Vagina (tissue), 2 donors: Measurements from ENCODE around the gene SOWAHA. TPM values are rescaled to one million over a fixed set of nuclear protein-coding genes. Genes with fewer than 3 reads are reported as not detected.

ENCODE experiments used
- DNase-seq, 2 donors: peaks; one replicate each; pipeline ENCODE4 v3.0.0-alpha.2; 2017; ENCODE audit errors: extremely low spot score in 2 of 2
- H3K27ac ChIP-seq: fragments of 200-600 bp; sonication (generic); one replicate; pipeline ENCODE4 v1.5.1; 2019
- H3K27me3 ChIP-seq: fragments of 200-600 bp; sonication (generic); one replicate; pipeline ENCODE4 v1.5.1; 2019
- H3K36me3 ChIP-seq, 2 donors: fragments of 200-600 bp; sonication (generic); one replicate each; pipeline ENCODE4 v1.5.1; 2017 to 2019
- H3K4me1 ChIP-seq: fragments of 200-600 bp; sonication (generic); one replicate; pipeline ENCODE4 v1.5.1; 2019
- H3K4me3 ChIP-seq, 2 donors: fragments of 200-600 bp; sonication (generic); 1 replicate in 1 of 2; 2 replicates in 1 of 2; pipeline ENCODE4 v1.5.1; 2016 to 2019
- H3K9me3 ChIP-seq: fragments of 200-600 bp; sonication (generic); one replicate; pipeline ENCODE4 v1.5.1; 2019
- POLR2A ChIP-seq, 2 donors: fragments of 450-650 bp; IDR thresholded peaks; one replicate each; pipeline ENCODE4 v1.6.1; 2017; ENCODE audit warnings: antibody characterized with exemption in 2 of 2, mild to moderate bottlenecking in 2 of 2, moderate library complexity in 2 of 2
- POLR2AphosphoS5 ChIP-seq, 2 donors: sonication (generic); formaldehyde crosslinking; IDR thresholded peaks; one replicate each; pipeline ENCODE4 v1.9.0; 2017; ENCODE audit warnings: antibody characterized with exemption in 2 of 2, mild to moderate bottlenecking in 2 of 2, low read depth in 1 of 2; ENCODE audit not compliant: insufficient read depth in 1 of 2
- intact Hi-C: fragments of 100-400 bp; cut with DNase I; formaldehyde crosslinking; loops from one replicate; pipeline ENCODE4 v1.15.1; 2023
- total RNA-seq: library from RNA; depleted of rRNA; stranded (reverse); fragments of >200 nt; gene quantifications from one replicate; pipeline ENCODE4 v1.2.3, GENCODE V29; 2016
- TF ChIP-seq, protein P1 (sequence below), 3 experiments: fragments of 450-650 bp in 2 of 3; fragments of 200-600 bp in 1 of 3; sonication (generic) in 1 of 3; IDR thresholded peaks; one replicate each; pipeline ENCODE4 v1.5.1; 2017 to 2019; ENCODE audit warnings: antibody characterized with exemption in 3 of 3, mild to moderate bottlenecking in 2 of 3, moderate library complexity in 2 of 3

The SOWAHA gene
- total RNA-seq, 1 donor from 2014 or later = not detected

DNA sequence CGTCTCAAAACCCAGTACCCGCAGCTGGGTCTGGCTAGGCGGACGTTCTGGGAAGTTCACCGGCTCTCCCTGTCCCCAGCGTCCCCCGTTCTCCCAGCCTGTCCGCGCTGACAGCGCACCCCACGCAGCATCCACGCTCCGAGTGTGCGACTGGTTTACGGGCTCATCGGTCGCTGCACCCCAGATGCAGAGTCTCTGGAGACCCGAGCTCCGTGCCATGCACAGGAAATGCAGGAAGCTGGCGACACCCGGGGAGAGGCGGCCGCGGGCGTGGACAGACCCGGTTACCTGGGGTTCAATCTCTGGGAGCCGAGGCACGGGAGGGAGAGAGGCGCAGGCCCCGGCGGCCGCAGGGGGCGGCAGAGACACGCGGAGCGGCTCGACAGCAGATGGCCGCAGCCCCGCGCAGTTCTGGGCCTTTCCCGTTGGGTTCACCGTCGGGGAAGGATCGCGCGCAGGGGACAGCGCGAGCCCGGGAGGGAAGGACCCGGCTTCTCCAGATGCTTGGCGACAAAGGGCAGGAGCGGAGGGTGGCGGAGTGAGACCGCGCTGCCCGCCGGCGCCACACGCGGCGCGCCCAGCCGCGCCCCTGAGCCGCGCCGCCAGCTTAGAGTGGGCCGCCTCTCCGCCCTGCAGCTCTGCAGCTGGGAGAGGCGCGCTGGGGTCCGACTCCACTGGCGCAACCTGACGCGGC lies 16.8 kb downstream of the SOWAHA start:
- peaks cover 15% of the 10 kb centered on the region for H3K4me1 ChIP-seq
- no peaks in the 10 kb centered on the region for H3K9me3 ChIP-seq
- H3K27ac ChIP-seq = peak overlapping the region; percentile 79
- no peaks in the 10 kb centered on the region for H3K27me3 ChIP-seq
- DNase-seq = no peak
- H3K4me3 ChIP-seq = peak overlapping the region; percentile 59 to 70
- intact Hi-C loops = loop anchor here (5.0 kb wide), 1 partner anchor 37 kb away; the partner anchor contains the start of genes GDF9 and UQCRQ
- TF ChIP-seq, protein P1, sequence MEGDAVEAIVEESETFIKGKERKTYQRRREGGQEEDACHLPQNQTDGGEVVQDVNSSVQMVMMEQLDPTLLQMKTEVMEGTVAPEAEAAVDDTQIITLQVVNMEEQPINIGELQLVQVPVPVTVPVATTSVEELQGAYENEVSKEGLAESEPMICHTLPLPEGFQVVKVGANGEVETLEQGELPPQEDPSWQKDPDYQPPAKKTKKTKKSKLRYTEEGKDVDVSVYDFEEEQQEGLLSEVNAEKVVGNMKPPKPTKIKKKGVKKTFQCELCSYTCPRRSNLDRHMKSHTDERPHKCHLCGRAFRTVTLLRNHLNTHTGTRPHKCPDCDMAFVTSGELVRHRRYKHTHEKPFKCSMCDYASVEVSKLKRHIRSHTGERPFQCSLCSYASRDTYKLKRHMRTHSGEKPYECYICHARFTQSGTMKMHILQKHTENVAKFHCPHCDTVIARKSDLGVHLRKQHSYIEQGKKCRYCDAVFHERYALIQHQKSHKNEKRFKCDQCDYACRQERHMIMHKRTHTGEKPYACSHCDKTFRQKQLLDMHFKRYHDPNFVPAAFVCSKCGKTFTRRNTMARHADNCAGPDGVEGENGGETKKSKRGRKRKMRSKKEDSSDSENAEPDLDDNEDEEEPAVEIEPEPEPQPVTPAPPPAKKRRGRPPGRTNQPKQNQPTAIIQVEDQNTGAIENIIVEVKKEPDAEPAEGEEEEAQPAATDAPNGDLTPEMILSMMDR (IDR thresholded peaks at IDR 0.05) = peak; percentile 27 to 76 (median 74)
- peak in 1 of 2 donors; percentile 43 for TF ChIP-seq POLR2AphosphoS5 (IDR thresholded peaks at IDR 0.05; ENCODE audit: insufficient read depth in 1 of 2, low read depth in 1 of 2)
- no peak for TF ChIP-seq POLR2A (IDR thresholded peaks at IDR 0.05)
- no peaks in the 10 kb centered on the region for H3K36me3 ChIP-seq

DNA sequence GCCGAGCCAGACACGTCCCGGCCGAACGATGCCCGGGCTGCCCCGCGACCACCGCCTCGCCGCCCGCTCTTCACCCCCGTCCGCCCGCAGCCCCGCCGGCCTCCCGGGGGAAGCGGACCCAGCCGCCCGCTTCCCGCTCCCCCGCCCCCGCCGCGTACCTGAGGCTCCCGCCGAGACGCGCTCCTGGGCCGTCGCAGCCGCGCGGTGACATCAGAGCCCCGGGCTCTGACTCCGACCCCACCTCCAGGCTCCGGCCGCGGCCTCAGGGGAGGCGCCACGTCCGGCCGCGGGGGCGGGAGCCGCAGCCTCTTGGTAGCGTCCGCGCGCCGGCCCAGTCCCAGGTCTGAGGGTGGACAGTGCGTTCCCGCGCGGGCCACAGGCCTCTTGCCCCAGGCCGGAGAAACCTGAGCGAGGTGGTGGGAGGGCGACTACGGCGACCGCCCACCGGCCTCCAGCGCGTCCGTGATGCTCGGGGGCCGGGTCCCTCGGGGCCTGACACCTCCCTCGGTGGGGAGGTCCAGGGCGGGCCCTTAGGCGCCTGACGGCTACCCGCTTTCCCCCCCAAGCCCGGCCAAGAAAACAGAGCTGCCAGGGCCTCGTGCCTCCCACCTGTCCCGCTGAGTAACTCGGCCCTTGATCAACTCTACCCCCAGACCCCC lies 17.5 kb downstream of the SOWAHA start, which contains the start of gene SHROOM1:
TSS of gene SHROOM1 (minus strand) at position 212 of the 659 bp plus-strand sequence. CDS start 4,507 bp downstream, outside the sequence.
- TF ChIP-seq POLR2AphosphoS5 (IDR thresholded peaks at IDR 0.05; ENCODE audit: insufficient read depth in 1 of 2, low read depth in 1 of 2) = no peak
- no peak for TF ChIP-seq POLR2A (IDR thresholded peaks at IDR 0.05)
- TF ChIP-seq, protein P1 (IDR thresholded peaks at IDR 0.05) = no peak
- no peak for DNase-seq
- Histone ChIP-seq H3K4me3 (peak within 1 kb of the TSS; percentile 59 to 70), H3K27ac (peak within 1 kb of the TSS; percentile 79), H3K36me3 (no peaks in the 10 kb centered on the region), H3K4me1 (peaks cover 15% of the 10 kb centered on the region), H3K27me3 (no peaks in the 10 kb centered on the region), H3K9me3 (no peaks in the 10 kb centered on the region)
- intact Hi-C loops = no loop called here

DNA sequence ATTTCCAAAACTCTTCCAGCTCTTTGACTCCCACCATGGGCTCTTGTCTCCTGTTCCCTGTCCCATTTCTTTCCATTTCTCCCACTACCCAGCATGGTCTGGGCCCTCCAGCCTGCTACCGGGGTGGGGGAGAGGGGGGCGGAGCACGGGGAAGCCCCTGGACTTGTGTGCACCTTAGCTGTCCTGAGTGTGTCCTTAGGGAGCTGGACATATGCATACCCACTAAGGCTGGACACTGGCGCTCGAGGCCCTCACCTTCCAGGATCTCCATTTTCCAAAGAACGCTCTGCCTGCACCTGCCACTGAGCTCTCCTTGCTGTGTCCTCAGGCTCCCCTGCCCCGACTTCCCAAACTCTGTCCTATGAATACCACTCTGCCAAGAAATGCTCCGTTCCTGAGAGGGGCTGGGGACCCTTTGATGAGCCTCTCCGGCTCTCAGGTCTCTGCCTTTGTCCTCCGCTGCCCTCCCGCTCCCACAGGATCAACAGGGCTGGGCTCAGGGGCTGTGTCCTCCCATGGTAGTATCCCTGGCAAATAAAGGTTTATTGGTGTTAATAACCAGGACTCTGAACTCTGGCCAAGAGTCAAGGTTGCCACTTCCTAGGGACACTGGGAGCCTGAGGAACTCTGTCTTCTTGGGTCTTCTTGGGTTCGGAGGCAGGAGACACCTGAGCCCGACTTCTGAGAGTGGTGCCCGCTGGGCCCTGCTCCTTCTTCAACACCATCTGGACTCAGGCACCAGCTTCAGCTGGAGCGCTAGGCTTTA lies 18.2 kb downstream of the SOWAHA start:
- H3K4me3 ChIP-seq = peak overlapping the region; percentile 59 to 70
- no peak overlapping the region for H3K27ac ChIP-seq
- TF ChIP-seq, protein P1 (IDR thresholded peaks at IDR 0.05) = no peak
- no peak for TF ChIP-seq POLR2A (IDR thresholded peaks at IDR 0.05)
- H3K9me3 ChIP-seq = no peaks in the 10 kb centered on the region
- no peaks in the 10 kb centered on the region for H3K27me3 ChIP-seq
- intact Hi-C loops = no loop called here
- H3K4me1 ChIP-seq = peaks cover 15% of the 10 kb centered on the region
- DNase-seq = no peak
- no peaks in the 10 kb centered on the region for H3K36me3 ChIP-seq

DNA sequence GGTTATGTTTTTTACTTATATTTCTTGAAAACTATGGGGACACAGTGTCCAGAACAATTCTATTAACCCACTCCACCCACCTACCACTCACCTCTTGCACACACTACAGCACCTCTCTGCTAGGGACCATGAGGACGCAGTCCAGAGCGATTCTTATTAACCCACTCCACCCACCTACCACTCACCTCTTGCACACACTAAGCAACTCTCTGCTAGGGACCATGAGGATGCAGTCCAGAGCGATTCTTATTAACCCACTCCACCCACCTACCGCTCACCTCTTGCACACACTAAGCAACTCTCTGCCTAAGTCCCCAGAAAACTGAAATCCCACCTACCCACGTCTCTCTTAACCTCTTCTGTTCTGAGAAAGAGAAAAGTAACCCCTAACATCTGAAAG lies 19.5 kb downstream of the SOWAHA start:
- H3K27ac ChIP-seq = no peak overlapping the region
- intact Hi-C loops = no loop called here
- no peaks in the 10 kb centered on the region for H3K27me3 ChIP-seq
- no peak for DNase-seq
- peaks cover 15% of the 10 kb centered on the region for H3K4me1 ChIP-seq
- H3K9me3 ChIP-seq = no peaks in the 10 kb centered on the region
- no peaks in the 10 kb centered on the region for H3K36me3 ChIP-seq
- TF ChIP-seq, protein P1 (IDR thresholded peaks at IDR 0.05) = no peak
- TF ChIP-seq POLR2A (IDR thresholded peaks at IDR 0.05) (no peak), POLR2AphosphoS5 (IDR thresholded peaks at IDR 0.05; ENCODE audit: insufficient read depth in 1 of 2, low read depth in 1 of 2) (no peak)
- H3K4me3 ChIP-seq = no peak overlapping the region
